Tibial nerve (tissue), 4 donors: ENCODE results near the gene ATG9B. TPM values are rescaled to one million over a fixed set of nuclear protein-coding genes. Genes with fewer than 3 reads are reported as not detected.

Source experiments
- DNase-seq, 2 donors: peaks; one replicate each; pipeline ENCODE4 v3.0.0-alpha.2; 2019; ENCODE audit warnings: low spot score in 2 of 2
- H3K27ac ChIP-seq, 4 donors: fragments of 200-600 bp; sonication (generic) in 3 of 4; one replicate each; pipeline ENCODE4 v1.5.1; 2017 to 2019; ENCODE audit warnings: mild to moderate bottlenecking in 1 of 4
- H3K27me3 ChIP-seq, 2 donors: fragments of 200-600 bp; sonication (generic) in 1 of 2; one replicate each; pipeline versions ENCODE4 v1.5.1 to v1.6.0; 2017 to 2019
- H3K36me3 ChIP-seq, 3 donors: fragments of 200-600 bp; sonication (generic); one replicate each; pipeline ENCODE4 v1.5.1; 2018 to 2019
- H3K4me1 ChIP-seq, 4 donors: fragments of 200-600 bp; sonication (generic) in 3 of 4; one replicate each; pipeline ENCODE4 v1.5.1; 2017 to 2019
- H3K4me3 ChIP-seq, 4 donors: fragments of 200-600 bp; sonication (generic) in 3 of 4; one replicate each; pipeline ENCODE4 v1.5.1; 2017 to 2019; ENCODE audit warnings: mild to moderate bottlenecking in 1 of 4, moderate library complexity in 1 of 4
- H3K9me3 ChIP-seq, 4 donors: fragments of 200-600 bp; sonication (generic) in 3 of 4; one replicate each; pipeline ENCODE4 v1.5.1; 2017 to 2019
- CTCF ChIP-seq, 5 experiments: fragments of 200-600 bp in 3 of 5; fragments of 450-650 bp in 2 of 5; sonication (generic) in 3 of 5; IDR thresholded peaks; one replicate each; pipeline ENCODE4 v1.5.1; 2016 to 2019; ENCODE audit warnings: antibody characterized with exemption in 5 of 5, mild to moderate bottlenecking in 3 of 5, moderate library complexity in 2 of 5
- EP300 ChIP-seq, 2 donors: sonication (generic); formaldehyde crosslinking; IDR thresholded peaks; one replicate each; pipeline ENCODE4 v1.6.1; 2017; ENCODE audit warnings: antibody characterized with exemption in 2 of 2, mild to moderate bottlenecking in 1 of 2
- POLR2A ChIP-seq, 2 donors: fragments of 450-650 bp; IDR thresholded peaks; one replicate each; pipeline ENCODE4 v1.6.1; 2017; ENCODE audit warnings: antibody characterized with exemption in 2 of 2, mild to moderate bottlenecking in 2 of 2, moderate library complexity in 2 of 2
- WGBS, 2 donors: methylation state at CpG; one replicate each; pipeline ENCODE4 v1.1.5; 2018; 5-methylcytosine and 5-hydroxymethylcytosine counted together
- total RNA-seq, 4 donors: library from RNA; depleted of rRNA; stranded (reverse); fragments of >200 nt; gene quantifications; one replicate each; pipeline ENCODE4 v1.1.0, GENCODE V29; 2016

ATG9B gene
- total RNA-seq, 4 donors from 2014 or later, result not detected

GRCh38 chr7:151047976-151048815 is 23.9 kb upstream of the ATG9B start, which contains the start of gene ASIC3:
Gene ASIC3, plus strand, starts transcription at chr7:151048531. Its CDS starts 355 bp downstream, at chr7:151048886.
- Histone ChIP-seq H3K27ac (peak within 1 kb of the TSS in 2 of 4 donors; percentile 28 to 70), H3K4me3 (no peak within 1 kb of the TSS), H3K4me1 (peaks cover 0 to 27% (median 12%) of the 10 kb centered on the region in 4 donors), H3K9me3 (no peaks in the 10 kb centered on the region), H3K36me3 (peaks cover 0 to 45% (median 0%) of the 10 kb centered on the region in 3 donors), H3K27me3 (peaks cover 0 to 6% of the 10 kb centered on the region in 2 donors)
- DNase-seq, result no peak
- 73% methylated on average over 22 of the region's 22 CpGs for WGBS, 2 donors
- TF ChIP-seq POLR2A (IDR thresholded peaks at IDR 0.05) (no peak), EP300 (IDR thresholded peaks at IDR 0.05) (no peak), CTCF (IDR thresholded peaks at IDR 0.05) (no peak)

- Histone ChIP-seq H3K27ac (peak overlapping the region in 2 of 4 donors; percentile 34 to 70), H3K4me3 (no peak overlapping the region), H3K4me1 (peaks cover 0 to 27% (median 12%) of the 10 kb centered on the region in 4 donors), H3K36me3 (peaks cover 0 to 45% (median 0%) of the 10 kb centered on the region in 3 donors), H3K9me3 (no peaks in the 10 kb centered on the region), H3K27me3 (no peaks in the 10 kb centered on the region)
- 28 to 37% methylated on average over 14 of the region's 14 CpGs for WGBS, 2 donors
- no peak for TF ChIP-seq POLR2A (IDR thresholded peaks at IDR 0.05)
- no peak for TF ChIP-seq EP300 (IDR thresholded peaks at IDR 0.05)
- no peak for TF ChIP-seq CTCF (IDR thresholded peaks at IDR 0.05)
- DNase-seq, result no peak
These were observed 22.6 kb upstream of the ATG9B start for GRCh38 chr7:151046603-151047573.

GRCh38 chr7:151045967-151046366 is 21.7 kb upstream of the ATG9B start:
- peaks cover 0 to 53% (median 0%) of the 10 kb centered on the region in 3 donors for H3K36me3 ChIP-seq
- WGBS, 2 donors, result 75 to 80% methylated on average over 5 to 9 of the region's 9 CpGs
- no peak overlapping the region for H3K4me3 ChIP-seq
- H3K27ac ChIP-seq, result no peak overlapping the region
- TF ChIP-seq POLR2A (IDR thresholded peaks at IDR 0.05) (no peak), EP300 (IDR thresholded peaks at IDR 0.05) (no peak), CTCF (IDR thresholded peaks at IDR 0.05) (no peak)
- no peaks in the 10 kb centered on the region for H3K27me3 ChIP-seq
- H3K9me3 ChIP-seq, result no peaks in the 10 kb centered on the region
- H3K4me1 ChIP-seq, result peaks cover 0 to 20% (median 9%) of the 10 kb centered on the region in 4 donors
- DNase-seq, result no peak

GRCh38 chr7:151045262-151045661 is 21.0 kb upstream of the ATG9B start:
- Histone ChIP-seq H3K27me3 (no peaks in the 10 kb centered on the region), H3K4me3 (no peak overlapping the region), H3K4me1 (peaks cover 0 to 16% (median 9%) of the 10 kb centered on the region in 4 donors), H3K36me3 (peaks cover 0 to 57% (median 0%) of the 10 kb centered on the region in 3 donors), H3K9me3 (no peaks in the 10 kb centered on the region), H3K27ac (no peak overlapping the region)
- no peak for TF ChIP-seq POLR2A (IDR thresholded peaks at IDR 0.05)
- no peak for TF ChIP-seq CTCF (IDR thresholded peaks at IDR 0.05)
- no peak for TF ChIP-seq EP300 (IDR thresholded peaks at IDR 0.05)
- no peak for DNase-seq
- WGBS, 2 donors, result 58 to 60% methylated on average over 3 to 7 of the region's 11 CpGs
